IPS-NIHi7 (cell line): ENCODE results near the gene POU4F3.
A peak's percentile ranks its signal among the peaks of the same experiment; 100 is the strongest.
"Not testable (repeated sequence)": the region's sequence is repeated elsewhere in the genome, so short reads cannot be mapped to it uniquely, and the experiment has no call there.

Experiments
- DNase-seq: peaks from one replicate; pipeline ENCODE4 v3.0.0; 2012; ENCODE audit warnings: mixed read lengths; ENCODE audit errors: extremely low spot score

POU4F3 gene, protein sequence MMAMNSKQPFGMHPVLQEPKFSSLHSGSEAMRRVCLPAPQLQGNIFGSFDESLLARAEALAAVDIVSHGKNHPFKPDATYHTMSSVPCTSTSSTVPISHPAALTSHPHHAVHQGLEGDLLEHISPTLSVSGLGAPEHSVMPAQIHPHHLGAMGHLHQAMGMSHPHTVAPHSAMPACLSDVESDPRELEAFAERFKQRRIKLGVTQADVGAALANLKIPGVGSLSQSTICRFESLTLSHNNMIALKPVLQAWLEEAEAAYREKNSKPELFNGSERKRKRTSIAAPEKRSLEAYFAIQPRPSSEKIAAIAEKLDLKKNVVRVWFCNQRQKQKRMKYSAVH

DNA sequence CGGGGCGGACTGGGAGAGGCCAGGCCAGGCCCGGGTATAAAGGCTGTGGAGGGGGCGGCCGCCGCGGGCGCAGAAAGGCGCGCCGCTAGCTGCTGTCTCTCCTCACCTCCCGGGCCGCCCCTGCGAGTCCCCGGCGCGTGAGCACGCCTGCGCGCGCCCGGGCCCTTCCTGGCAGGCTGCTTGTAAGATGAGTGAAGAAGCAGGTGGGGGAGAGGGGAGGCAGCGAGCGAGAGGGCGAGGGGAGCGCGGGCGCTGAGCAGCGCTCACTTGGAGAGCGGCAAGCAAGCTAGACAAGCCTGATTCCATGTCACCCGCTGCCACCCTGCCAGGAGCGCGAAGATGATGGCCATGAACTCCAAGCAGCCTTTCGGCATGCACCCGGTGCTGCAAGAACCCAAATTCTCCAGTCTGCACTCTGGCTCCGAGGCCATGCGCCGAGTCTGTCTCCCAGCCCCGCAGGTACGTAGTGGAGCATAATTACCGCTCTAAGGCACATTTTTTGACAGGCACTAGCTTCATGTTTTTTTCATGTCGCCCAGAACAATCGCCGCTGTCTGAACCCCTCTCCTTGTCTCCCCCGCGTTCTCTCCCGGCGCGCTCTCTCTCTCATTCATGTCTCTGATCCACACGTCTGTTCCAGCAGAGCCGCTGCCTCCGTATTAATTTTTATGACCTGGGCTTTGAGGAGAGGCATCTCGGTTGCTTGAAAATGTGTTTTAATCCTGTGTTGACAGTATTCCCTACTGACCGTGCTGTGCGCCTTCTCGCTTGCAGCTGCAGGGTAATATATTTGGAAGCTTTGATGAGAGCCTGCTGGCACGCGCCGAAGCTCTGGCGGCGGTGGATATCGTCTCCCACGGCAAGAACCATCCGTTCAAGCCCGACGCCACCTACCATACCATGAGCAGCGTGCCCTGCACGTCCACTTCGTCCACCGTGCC lies at the start of gene POU4F3:
Gene POU4F3 (plus strand): TSS at position 66 of the 941 bp plus-strand sequence. CDS start 274 bp downstream, at position 340.
- peak; percentile 67 for DNase-seq

DNA sequence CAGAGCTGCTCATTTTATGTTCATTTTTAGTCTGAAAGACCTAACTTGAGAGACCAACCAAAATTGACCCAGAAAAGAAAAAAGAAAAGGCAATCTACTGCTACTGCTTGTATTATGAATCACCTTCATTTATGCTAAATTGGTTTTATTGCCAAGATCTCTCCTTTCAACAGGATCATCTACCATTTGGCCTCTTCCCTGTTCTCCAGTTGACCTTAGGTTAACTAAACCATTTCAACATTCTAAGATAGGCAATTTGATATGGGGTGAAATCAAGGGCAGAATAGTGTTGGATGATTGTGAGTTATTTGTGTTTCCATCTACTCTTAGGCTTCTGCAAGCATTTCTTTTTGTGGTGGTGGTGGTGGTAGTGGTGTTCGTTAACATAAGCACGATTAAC lies 48.3 kb upstream of the POU4F3 start:
- no peak for DNase-seq

GRCh38 chr5:146291421-146292074 lies 47.1 kb upstream of the POU4F3 start:
- DNase-seq: peak; percentile 62

DNA sequence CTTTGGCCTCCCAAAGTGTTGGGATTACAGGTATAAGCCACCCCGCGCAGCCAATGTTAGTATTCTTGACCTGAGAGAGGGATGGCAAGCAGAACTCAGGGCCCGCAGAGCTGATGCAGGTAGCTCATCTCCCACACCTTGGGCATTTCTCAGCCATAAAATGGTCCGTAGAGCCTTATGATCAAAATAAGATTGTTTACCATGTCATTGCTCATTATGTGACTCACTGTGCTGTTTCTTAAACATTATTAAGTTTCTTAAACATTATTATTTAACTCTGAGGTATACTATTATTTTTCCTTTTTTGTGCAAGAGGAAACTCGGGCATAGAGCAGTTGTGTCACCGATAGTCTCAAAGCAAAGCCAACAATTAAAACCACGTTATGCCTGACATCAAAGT lies 42.4 kb upstream of the POU4F3 start:
- no peak for DNase-seq

- not testable (repeated sequence) for DNase-seq
Measured at GRCh38 chr5:146298920-146299319, 39.7 kb upstream of the POU4F3 start.

DNA sequence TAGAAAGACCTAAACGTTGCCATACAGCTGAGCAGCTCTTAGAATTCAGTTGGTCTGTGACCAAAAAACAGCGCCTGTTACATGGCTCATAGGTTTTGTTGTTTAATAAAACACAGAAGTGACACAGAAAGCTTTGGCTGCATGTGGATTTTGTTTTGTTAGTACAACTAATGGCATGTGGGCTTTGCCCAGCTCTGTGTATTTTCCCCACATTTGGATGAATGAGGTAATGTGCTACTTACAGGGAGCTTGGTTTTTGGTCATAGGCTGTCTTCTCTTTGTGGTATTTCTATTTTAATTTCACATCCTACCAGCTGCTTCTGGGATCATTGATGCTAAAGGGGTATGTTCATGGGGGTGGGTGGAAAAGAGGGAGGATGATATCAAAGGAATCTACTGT lies 37.0 kb upstream of the POU4F3 start:
- DNase-seq: no peak

DNA sequence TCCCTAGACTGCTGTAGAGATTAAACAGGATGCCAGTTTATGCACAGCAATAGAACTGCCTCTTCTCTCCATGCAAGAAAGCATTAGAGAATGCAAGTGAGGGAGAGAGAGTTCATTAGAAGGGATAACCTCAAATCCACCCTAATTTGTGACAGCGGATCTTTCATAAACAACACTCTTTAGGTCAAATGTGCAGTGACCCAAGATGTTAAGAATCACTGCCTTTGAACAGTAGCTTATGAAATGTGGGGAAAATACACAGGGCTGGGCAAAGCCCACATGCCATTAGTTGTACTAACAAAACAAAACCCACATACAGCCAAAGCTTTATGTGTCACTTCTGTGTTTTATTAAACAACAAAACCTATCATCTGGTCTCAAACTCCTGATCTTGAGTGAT lies 36.2 kb upstream of the POU4F3 start:
- no peak for DNase-seq

GRCh38 chr5:146306838-146307237 lies 31.8 kb upstream of the POU4F3 start:
- DNase-seq: no peak

DNA sequence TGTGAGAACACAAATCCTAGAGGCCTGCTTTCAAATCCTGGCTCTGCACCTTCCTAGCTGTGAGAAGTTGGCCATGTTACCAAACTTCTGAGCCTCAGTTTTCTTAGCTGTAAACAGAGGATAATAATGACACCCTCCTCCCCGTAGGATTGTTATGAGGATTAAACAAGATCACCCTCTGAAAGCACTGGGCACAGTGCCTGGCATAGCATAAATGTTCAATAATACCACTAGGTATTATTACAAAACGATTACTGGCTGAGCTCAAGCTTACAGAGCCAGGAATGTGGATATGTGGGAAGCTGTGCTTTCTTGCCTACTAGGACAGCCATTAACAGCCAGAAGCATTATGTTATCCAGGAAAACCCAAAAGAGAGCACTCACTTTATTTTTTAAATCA lies 30.8 kb upstream of the POU4F3 start:
- no peak for DNase-seq

- no peak for DNase-seq
Measured at GRCh38 chr5:146310540-146310939, 28.1 kb upstream of the POU4F3 start.

DNA sequence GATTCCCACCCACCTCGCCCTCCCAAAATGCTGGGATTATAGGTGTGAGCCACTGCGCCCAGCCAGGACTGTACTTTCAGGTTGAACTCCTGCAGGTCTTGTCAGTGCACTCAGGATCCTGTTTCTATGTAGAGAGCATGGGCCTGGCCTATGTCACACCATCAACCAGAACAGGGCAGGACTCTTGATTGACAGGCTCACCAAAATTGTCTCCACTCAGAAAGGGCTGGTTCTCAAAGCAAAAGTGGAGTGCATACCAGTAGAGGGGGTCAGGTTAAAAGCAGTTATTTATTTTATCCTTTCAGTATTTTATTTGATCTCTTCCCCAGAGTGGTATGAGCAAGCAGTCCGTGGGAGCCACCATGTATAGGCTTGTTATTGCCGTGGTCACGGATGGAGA lies 27.4 kb upstream of the POU4F3 start:
- DNase-seq: no peak

DNA sequence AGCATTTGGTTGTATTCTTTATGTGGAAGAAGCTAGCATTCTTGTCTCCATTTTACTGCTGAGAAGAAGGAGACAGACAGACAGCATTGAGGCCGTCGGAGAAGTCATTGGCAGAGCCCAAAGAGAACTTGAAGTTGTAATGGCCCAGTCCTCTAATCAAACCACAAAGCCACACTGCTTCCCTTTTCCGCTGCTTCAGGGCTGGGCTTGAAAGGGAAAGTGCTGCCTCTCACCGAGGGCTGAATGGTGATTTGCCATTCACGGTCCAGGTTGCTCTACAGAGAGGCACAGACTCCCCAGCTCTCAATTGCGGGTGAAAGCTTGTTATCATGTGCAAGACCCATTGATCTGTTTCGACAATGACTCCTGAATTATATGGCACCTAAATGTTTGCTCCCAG lies 25.6 kb upstream of the POU4F3 start:
- no peak for DNase-seq

DNA sequence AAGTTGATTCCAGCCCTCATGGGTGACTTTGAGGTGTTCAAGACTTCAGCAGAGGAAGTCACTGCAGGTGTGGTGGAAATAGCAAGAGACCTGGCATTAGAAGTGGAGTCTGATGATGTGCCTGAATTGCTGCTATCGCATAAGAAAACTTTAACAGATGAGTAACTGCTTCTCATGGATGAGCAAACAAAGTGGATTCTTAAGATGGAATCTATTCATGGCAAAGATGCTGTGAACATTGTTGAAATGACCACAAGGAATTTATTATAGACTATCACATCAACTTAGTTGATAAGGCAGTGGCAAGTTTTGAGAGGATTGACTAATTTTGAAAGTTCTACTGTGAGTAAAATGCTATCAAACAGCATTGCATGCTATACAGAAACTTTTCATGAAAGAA lies 17.1 kb upstream of the POU4F3 start:
- DNase-seq: no peak

GRCh38 chr5:146327257-146327870 lies 11.3 kb upstream of the POU4F3 start:
- DNase-seq: no peak

DNA sequence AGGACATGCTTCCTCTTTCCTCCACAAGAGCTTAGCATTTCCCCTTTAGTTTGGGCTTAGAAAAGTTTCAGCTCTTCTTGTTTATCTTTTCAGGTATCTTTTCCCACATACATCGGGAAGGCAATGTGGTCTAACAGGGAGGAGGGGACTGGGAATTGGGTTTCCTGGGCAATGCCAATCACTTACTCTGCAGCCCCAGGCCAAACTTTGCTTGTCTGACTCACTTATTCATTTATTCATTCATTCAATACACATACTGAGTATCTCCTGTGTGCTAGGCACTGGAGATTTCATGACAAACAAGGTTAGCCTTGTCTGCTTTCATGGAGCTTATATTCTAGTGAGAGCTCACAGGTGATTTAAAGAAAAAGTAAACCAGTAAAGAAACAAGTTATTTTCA lies 10.7 kb upstream of the POU4F3 start:
- DNase-seq: no peak

GRCh38 chr5:146329697-146330096 lies 8.9 kb upstream of the POU4F3 start:
- DNase-seq: no peak

DNA sequence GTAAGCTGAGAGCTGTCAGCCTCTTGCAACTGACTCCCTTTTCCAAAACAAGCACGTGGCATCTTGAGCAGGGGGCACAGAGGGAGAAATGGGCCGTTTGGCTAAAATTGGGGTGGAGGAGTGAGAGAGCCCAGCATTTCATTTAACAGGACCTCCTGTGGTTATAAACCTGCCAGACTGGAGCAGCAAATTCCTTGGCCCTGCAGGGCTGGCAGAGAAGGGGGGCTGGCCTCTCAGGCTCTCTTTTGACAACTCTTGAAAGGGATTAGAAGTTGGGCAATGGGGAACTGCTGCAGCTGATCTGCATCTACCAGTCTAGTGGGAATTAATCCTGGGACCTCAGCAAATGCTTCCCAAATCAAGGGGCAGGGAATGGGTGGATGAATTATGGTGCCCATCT lies 7.2 kb upstream of the POU4F3 start:
- peak; percentile 63 for DNase-seq

- peak; percentile 30 for DNase-seq
Measured at GRCh38 chr5:146334074-146334533, 4.5 kb upstream of the POU4F3 start.

DNA sequence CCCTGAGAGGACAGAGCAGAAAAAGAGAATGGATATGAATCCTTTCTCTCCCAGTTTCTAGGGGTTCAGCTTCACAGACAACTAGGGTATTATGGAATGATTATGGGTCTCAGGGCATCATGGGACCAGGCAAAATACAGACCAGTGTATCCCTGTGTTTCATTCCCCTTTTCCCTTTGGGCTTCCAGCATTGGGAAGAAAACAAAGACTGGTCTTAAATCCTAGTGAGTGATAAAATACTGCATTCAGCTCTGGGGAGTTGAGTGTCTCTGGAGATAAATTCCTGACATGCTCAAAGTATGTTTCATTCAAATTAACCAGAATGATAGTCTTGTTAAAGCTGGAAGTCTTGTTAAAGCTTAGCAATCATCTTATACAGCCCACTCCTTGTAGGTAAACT lies 2.4 kb upstream of the POU4F3 start:
- no peak for DNase-seq

DNA sequence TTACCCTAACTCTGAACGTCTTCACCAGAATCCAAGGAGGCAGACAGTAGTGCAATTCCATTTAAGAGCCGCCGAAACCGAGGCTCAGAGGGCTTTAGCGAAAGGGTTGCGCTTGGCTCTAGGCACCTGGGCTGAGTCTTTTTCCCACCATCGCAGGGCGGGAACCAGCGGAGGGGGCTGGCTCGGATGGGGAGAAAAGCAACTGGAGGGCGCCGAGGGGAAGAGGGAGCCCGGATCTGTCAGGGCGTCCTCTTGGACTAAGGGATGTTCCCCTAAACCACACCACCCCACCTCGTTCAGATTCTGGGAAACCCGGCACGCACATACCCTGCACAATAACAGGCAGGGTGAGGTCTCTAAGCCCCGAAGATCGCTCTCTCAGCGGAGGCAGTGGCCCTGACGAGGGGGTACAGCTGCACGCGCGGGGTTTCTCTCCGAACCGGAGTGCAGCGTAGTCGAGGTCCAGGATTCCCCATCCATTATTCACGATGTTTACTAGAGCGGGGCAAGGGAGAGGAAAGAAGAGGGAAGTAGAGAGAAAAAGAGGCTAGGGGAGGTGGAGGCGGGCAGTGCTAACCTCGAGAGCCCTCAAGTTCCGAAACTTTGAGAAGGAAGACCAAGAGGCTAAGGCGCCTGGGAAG lies 1.3 kb upstream of the POU4F3 start:
- no peak for DNase-seq

DNA sequence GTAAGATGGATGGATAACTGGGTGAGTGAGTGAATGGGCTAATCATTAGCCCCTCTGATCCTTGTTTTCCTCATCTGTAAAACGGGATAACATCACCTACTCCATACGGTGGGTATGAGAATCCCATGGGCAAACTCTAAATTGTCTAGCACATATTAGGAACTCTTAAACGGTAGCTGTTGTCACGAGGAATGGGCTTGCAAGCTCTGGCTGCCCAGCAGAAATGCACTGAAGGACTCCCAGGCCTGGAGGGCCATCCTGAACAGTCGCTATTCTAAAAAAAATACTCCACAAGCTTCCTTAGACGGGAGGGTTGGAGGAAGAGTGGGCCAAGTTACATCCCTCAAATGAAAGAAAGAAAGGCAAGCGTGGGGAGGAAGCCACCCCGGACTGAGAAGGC lies 711 bp upstream of the POU4F3 start:
- DNase-seq: no peak
